ENCODE data around the gene KRI1. TPM values are rescaled to one million over a fixed set of nuclear protein-coding genes. Genes with fewer than 3 reads are reported as not detected.

KRI1 gene
- total and polyA plus RNA-seq, 2 of the 8 experiments (the other 6 are each of a cell fraction or from before 2014, with no cell fraction given), result 14.2 to 45.2 TPM

DNA sequence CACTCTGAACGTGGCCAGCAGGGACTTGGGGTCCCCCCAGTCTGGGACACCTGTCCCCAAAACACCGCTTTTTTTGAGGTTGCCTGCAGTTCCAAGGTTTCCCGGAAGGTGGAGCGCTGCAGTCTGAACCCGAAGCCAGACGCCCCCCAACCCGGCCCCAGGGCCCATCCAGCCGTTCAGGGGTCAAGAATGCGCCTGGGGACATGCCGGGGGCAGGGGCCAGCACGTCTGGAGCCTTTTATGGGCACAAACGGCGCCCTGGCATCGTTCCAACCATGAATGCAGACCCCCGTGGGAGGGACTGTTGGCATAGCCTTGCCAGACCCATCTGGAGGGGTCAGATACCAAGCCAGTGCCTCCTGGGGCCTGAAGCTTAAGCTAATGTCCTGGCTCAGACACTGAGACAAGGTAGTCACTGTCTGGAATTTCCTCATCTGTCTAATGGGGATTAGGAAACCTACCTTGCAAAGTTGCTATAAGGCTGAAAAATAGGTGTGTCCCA lies 55.5 kb downstream of the KRI1 start (continued):
- TF ChIP-seq GABPA (IDR thresholded peaks at IDR 0.05; ENCODE audit: borderline replicate concordance, insufficient read depth, low read length) (0 out of 2 replicates have a peak, but pooled peaks have one; percentile 20), GTF2F1 (IDR thresholded peaks at IDR 0.05; ENCODE audit: borderline replicate concordance, low read depth, low read length) (no peak), EGR1 (IDR thresholded peaks at IDR 0.05; ENCODE audit: borderline replicate concordance, low read depth, low read length) (no peak), BCL11A (IDR thresholded peaks at IDR 0.05; ENCODE audit: low read depth in 2 of 2, low read length in 2 of 2) (no peak)
- TF ChIP-seq, protein P1, sequence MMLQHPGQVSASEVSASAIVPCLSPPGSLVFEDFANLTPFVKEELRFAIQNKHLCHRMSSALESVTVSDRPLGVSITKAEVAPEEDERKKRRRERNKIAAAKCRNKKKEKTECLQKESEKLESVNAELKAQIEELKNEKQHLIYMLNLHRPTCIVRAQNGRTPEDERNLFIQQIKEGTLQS (IDR thresholded peaks at IDR 0.05; ENCODE audit: insufficient read depth, low read depth, low read length), result no peak
- TF ChIP-seq, protein P2, sequence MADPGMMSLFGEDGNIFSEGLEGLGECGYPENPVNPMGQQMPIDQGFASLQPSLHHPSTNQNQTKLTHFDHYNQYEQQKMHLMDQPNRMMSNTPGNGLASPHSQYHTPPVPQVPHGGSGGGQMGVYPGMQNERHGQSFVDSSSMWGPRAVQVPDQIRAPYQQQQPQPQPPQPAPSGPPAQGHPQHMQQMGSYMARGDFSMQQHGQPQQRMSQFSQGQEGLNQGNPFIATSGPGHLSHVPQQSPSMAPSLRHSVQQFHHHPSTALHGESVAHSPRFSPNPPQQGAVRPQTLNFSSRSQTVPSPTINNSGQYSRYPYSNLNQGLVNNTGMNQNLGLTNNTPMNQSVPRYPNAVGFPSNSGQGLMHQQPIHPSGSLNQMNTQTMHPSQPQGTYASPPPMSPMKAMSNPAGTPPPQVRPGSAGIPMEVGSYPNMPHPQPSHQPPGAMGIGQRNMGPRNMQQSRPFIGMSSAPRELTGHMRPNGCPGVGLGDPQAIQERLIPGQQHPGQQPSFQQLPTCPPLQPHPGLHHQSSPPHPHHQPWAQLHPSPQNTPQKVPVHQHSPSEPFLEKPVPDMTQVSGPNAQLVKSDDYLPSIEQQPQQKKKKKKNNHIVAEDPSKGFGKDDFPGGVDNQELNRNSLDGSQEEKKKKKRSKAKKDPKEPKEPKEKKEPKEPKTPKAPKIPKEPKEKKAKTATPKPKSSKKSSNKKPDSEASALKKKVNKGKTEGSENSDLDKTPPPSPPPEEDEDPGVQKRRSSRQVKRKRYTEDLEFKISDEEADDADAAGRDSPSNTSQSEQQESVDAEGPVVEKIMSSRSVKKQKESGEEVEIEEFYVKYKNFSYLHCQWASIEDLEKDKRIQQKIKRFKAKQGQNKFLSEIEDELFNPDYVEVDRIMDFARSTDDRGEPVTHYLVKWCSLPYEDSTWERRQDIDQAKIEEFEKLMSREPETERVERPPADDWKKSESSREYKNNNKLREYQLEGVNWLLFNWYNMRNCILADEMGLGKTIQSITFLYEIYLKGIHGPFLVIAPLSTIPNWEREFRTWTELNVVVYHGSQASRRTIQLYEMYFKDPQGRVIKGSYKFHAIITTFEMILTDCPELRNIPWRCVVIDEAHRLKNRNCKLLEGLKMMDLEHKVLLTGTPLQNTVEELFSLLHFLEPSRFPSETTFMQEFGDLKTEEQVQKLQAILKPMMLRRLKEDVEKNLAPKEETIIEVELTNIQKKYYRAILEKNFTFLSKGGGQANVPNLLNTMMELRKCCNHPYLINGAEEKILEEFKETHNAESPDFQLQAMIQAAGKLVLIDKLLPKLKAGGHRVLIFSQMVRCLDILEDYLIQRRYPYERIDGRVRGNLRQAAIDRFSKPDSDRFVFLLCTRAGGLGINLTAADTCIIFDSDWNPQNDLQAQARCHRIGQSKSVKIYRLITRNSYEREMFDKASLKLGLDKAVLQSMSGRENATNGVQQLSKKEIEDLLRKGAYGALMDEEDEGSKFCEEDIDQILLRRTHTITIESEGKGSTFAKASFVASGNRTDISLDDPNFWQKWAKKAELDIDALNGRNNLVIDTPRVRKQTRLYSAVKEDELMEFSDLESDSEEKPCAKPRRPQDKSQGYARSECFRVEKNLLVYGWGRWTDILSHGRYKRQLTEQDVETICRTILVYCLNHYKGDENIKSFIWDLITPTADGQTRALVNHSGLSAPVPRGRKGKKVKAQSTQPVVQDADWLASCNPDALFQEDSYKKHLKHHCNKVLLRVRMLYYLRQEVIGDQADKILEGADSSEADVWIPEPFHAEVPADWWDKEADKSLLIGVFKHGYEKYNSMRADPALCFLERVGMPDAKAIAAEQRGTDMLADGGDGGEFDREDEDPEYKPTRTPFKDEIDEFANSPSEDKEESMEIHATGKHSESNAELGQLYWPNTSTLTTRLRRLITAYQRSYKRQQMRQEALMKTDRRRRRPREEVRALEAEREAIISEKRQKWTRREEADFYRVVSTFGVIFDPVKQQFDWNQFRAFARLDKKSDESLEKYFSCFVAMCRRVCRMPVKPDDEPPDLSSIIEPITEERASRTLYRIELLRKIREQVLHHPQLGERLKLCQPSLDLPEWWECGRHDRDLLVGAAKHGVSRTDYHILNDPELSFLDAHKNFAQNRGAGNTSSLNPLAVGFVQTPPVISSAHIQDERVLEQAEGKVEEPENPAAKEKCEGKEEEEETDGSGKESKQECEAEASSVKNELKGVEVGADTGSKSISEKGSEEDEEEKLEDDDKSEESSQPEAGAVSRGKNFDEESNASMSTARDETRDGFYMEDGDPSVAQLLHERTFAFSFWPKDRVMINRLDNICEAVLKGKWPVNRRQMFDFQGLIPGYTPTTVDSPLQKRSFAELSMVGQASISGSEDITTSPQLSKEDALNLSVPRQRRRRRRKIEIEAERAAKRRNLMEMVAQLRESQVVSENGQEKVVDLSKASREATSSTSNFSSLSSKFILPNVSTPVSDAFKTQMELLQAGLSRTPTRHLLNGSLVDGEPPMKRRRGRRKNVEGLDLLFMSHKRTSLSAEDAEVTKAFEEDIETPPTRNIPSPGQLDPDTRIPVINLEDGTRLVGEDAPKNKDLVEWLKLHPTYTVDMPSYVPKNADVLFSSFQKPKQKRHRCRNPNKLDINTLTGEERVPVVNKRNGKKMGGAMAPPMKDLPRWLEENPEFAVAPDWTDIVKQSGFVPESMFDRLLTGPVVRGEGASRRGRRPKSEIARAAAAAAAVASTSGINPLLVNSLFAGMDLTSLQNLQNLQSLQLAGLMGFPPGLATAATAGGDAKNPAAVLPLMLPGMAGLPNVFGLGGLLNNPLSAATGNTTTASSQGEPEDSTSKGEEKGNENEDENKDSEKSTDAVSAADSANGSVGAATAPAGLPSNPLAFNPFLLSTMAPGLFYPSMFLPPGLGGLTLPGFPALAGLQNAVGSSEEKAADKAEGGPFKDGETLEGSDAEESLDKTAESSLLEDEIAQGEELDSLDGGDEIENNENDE (IDR thresholded peaks at IDR 0.05; ENCODE audit: insufficient replicate concordance, low read length), result no peak
- TF ChIP-seq, protein P3, sequence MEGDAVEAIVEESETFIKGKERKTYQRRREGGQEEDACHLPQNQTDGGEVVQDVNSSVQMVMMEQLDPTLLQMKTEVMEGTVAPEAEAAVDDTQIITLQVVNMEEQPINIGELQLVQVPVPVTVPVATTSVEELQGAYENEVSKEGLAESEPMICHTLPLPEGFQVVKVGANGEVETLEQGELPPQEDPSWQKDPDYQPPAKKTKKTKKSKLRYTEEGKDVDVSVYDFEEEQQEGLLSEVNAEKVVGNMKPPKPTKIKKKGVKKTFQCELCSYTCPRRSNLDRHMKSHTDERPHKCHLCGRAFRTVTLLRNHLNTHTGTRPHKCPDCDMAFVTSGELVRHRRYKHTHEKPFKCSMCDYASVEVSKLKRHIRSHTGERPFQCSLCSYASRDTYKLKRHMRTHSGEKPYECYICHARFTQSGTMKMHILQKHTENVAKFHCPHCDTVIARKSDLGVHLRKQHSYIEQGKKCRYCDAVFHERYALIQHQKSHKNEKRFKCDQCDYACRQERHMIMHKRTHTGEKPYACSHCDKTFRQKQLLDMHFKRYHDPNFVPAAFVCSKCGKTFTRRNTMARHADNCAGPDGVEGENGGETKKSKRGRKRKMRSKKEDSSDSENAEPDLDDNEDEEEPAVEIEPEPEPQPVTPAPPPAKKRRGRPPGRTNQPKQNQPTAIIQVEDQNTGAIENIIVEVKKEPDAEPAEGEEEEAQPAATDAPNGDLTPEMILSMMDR (IDR thresholded peaks at IDR 0.05; ENCODE audit: control extremely low read depth in 1 of 3, insufficient read depth in 1 of 3, low read depth in 1 of 3, low read length in 3 of 3), result peak; percentile 64 to 81 (median 77)
